Measurements from ENCODE around the gene ARHGAP9.

- TF ChIP-seq ELK4 (IDR thresholded peaks at IDR 0.05; ENCODE audit: borderline replicate concordance, low read depth, low read length) (no peak), ZBTB49 (tag by site-specific recombination; IDR thresholded peaks at IDR 0.05; ENCODE audit: low read depth) (no peak), ZNF837 (tag by site-specific recombination; IDR thresholded peaks at IDR 0.05) (no peak), ZNF561 (tag by site-specific recombination; IDR thresholded peaks at IDR 0.05; ENCODE audit: borderline replicate concordance) (no peak), ZNF513 (tag by site-specific recombination; IDR thresholded peaks at IDR 0.05) (no peak), ZNF555 (tag by site-specific recombination; conservative IDR thresholded peaks at IDR 0.05) (no peak), ZNF404 (tag by site-specific recombination; IDR thresholded peaks at IDR 0.05) (no peak), ZNF571 (tag by site-specific recombination; IDR thresholded peaks at IDR 0.05) (no peak), ZSCAN23 (tag by site-specific recombination; IDR thresholded peaks at IDR 0.05) (no peak)
These were observed 50.1 kb downstream of the ARHGAP9 start for GRCh38 chr12:57429473-57430111.

All from HEK293 (cell line).